ENCODE data around the gene CAMSAP1. TPM values are rescaled to one million over a fixed set of nuclear protein-coding genes. Genes with fewer than 3 reads are reported as not detected.

CAMSAP1 gene
- total RNA-seq, 1 donor from 2014 or later: 34.8 TPM

GRCh38 chr9:135780086-135780485, 127.3 kb downstream of the CAMSAP1 start:
- no peaks in the 10 kb centered on the region for H3K36me3 Mint-ChIP-seq (ENCODE audit: low read depth, unreplicated experiment)
- no peak overlapping the region for H3K4me3 ChIP-seq (ENCODE audit: insufficient read depth, low read depth, low read length)
- no peaks in the 10 kb centered on the region for H3K79me2 ChIP-seq (ENCODE audit: insufficient read depth, low read length)
- H3K27me3 ChIP-seq (ENCODE audit: insufficient read depth, low read length): no peaks in the 10 kb centered on the region
- no peak for DNase-seq (ENCODE audit: low read depth)
- no peak overlapping the region for H3K9ac ChIP-seq (ENCODE audit: low read length)
- no peak overlapping the region for H3K4me3 Mint-ChIP-seq (ENCODE audit: unreplicated experiment)
- no peak overlapping the region for H3K27ac Mint-ChIP-seq (ENCODE audit: unreplicated experiment)
- no peaks in the 10 kb centered on the region for H3K9me3 ChIP-seq (ENCODE audit: insufficient read depth, low read depth, low read length)
- peaks cover 49% of the 10 kb centered on the region for H3K27me3 Mint-ChIP-seq (ENCODE audit: low read depth, unreplicated experiment)
- no peaks in the 10 kb centered on the region for H3K4me1 ChIP-seq (ENCODE audit: insufficient read depth, low read length)
- no peak overlapping the region for H2AFZ ChIP-seq (ENCODE audit: low read depth, low read length)
- H4K20me1 ChIP-seq (ENCODE audit: insufficient read depth, low read length): no peaks in the 10 kb centered on the region
- TF ChIP-seq EZH2 (IDR thresholded peaks at IDR 0.05; ENCODE audit: insufficient read depth, low read length) (no peak), CTCF (IDR thresholded peaks at IDR 0.05; ENCODE audit: insufficient read depth, low read depth, low read length) (no peak)
- H3K27ac ChIP-seq (ENCODE audit: low read depth, low read length): no peak overlapping the region
- no peaks in the 10 kb centered on the region for H3K9me3 Mint-ChIP-seq (ENCODE audit: unreplicated experiment)
- no peak for FAIRE-seq
- no peaks in the 10 kb centered on the region for H3K36me3 ChIP-seq (ENCODE audit: insufficient read depth, low read length)
- H3K4me2 ChIP-seq (ENCODE audit: low read length): no peak overlapping the region
- H3K4me1 Mint-ChIP-seq (ENCODE audit: low read depth, unreplicated experiment): no peaks in the 10 kb centered on the region

GRCh38 chr9:135779571-135779970, 127.8 kb downstream of the CAMSAP1 start:
- Mint-ChIP-seq H3K36me3 (ENCODE audit: low read depth, unreplicated experiment) (no peaks in the 10 kb centered on the region), H3K9me3 (ENCODE audit: unreplicated experiment) (no peaks in the 10 kb centered on the region), H3K4me3 (ENCODE audit: unreplicated experiment) (no peak overlapping the region), H3K27me3 (ENCODE audit: low read depth, unreplicated experiment) (peaks cover 49% of the 10 kb centered on the region), H3K27ac (ENCODE audit: unreplicated experiment) (no peak overlapping the region), H3K4me1 (ENCODE audit: low read depth, unreplicated experiment) (no peaks in the 10 kb centered on the region)
- Histone ChIP-seq H3K36me3 (ENCODE audit: insufficient read depth, low read length) (no peaks in the 10 kb centered on the region), H3K9me3 (ENCODE audit: insufficient read depth, low read depth, low read length) (no peaks in the 10 kb centered on the region), H2AFZ (ENCODE audit: low read depth, low read length) (no peak overlapping the region), H4K20me1 (ENCODE audit: insufficient read depth, low read length) (no peaks in the 10 kb centered on the region), H3K79me2 (ENCODE audit: insufficient read depth, low read length) (no peaks in the 10 kb centered on the region), H3K4me3 (ENCODE audit: insufficient read depth, low read depth, low read length) (no peak overlapping the region), H3K4me2 (ENCODE audit: low read length) (no peak overlapping the region), H3K4me1 (ENCODE audit: insufficient read depth, low read length) (no peaks in the 10 kb centered on the region), H3K27me3 (ENCODE audit: insufficient read depth, low read length) (no peaks in the 10 kb centered on the region), H3K9ac (ENCODE audit: low read length) (no peak overlapping the region), H3K27ac (ENCODE audit: low read depth, low read length) (no peak overlapping the region)
- TF ChIP-seq CTCF (IDR thresholded peaks at IDR 0.05; ENCODE audit: insufficient read depth, low read depth, low read length) (no peak), EZH2 (IDR thresholded peaks at IDR 0.05; ENCODE audit: insufficient read depth, low read length) (no peak)
- DNase-seq (ENCODE audit: low read depth): no peak
- FAIRE-seq: no peak

- no peaks in the 10 kb centered on the region for H4K20me1 ChIP-seq (ENCODE audit: insufficient read depth, low read length)
- FAIRE-seq (no peak), DNase-seq (ENCODE audit: low read depth) (no peak)
- no peak overlapping the region for H3K9ac ChIP-seq (ENCODE audit: low read length)
- H3K27me3 Mint-ChIP-seq (ENCODE audit: low read depth, unreplicated experiment): peaks cover 46% of the 10 kb centered on the region
- no peaks in the 10 kb centered on the region for H3K9me3 ChIP-seq (ENCODE audit: insufficient read depth, low read depth, low read length)
- H3K4me2 ChIP-seq (ENCODE audit: low read length): no peak overlapping the region
- no peaks in the 10 kb centered on the region for H3K27me3 ChIP-seq (ENCODE audit: insufficient read depth, low read length)
- no peak overlapping the region for H3K27ac ChIP-seq (ENCODE audit: low read depth, low read length)
- H3K4me3 ChIP-seq (ENCODE audit: insufficient read depth, low read depth, low read length): no peak overlapping the region
- no peak overlapping the region for H2AFZ ChIP-seq (ENCODE audit: low read depth, low read length)
- H3K4me3 Mint-ChIP-seq (ENCODE audit: unreplicated experiment): no peak overlapping the region
- H3K4me1 Mint-ChIP-seq (ENCODE audit: low read depth, unreplicated experiment): no peaks in the 10 kb centered on the region
- no peaks in the 10 kb centered on the region for H3K36me3 Mint-ChIP-seq (ENCODE audit: low read depth, unreplicated experiment)
- H3K9me3 Mint-ChIP-seq (ENCODE audit: unreplicated experiment): no peaks in the 10 kb centered on the region
- H3K27ac Mint-ChIP-seq (ENCODE audit: unreplicated experiment): no peak overlapping the region
- no peaks in the 10 kb centered on the region for H3K4me1 ChIP-seq (ENCODE audit: insufficient read depth, low read length)
- H3K36me3 ChIP-seq (ENCODE audit: insufficient read depth, low read length): no peaks in the 10 kb centered on the region
- TF ChIP-seq EZH2 (IDR thresholded peaks at IDR 0.05; ENCODE audit: insufficient read depth, low read length) (no peak), CTCF (IDR thresholded peaks at IDR 0.05; ENCODE audit: insufficient read depth, low read depth, low read length) (no peak)
- no peaks in the 10 kb centered on the region for H3K79me2 ChIP-seq (ENCODE audit: insufficient read depth, low read length)
These were observed 128.9 kb downstream of the CAMSAP1 start for GRCh38 chr9:135778421-135778820.
